Endothelial cell of umbilical vein (primary cell): ENCODE data around the gene DRD4. TPM values are rescaled to one million over a fixed set of nuclear protein-coding genes. Genes with fewer than 3 reads are reported as not detected.

Source experiments
- BruUV-seq: library from RNA; stranded (reverse); fragments of 400-500 nt; replicated peaks from 2 replicates; lab custom pipeline; 2021; lab: Mats Ljungman, UMichigan
- CTCF ChIA-PET: fragments of 300-600, 350-600 bp; sonication (Branson Sonifier 250); formaldehyde crosslinking; loops from one replicate; lab custom pipeline; 2021; ENCODE audit warnings: antibody characterized with exemption, inconsistent platforms; lab: Charles Lee
- POLR2A ChIA-PET: fragments of 300-600, 350-600 bp; sonication (Branson Sonifier 250); formaldehyde crosslinking; loops from one replicate; lab custom pipeline; 2021; ENCODE audit warnings: antibody characterized with exemption, inconsistent platforms; lab: Charles Lee
- DNase-seq: peaks from one replicate; pipeline ENCODE4 v3.0.0-alpha.2; 2011; ENCODE audit warnings: low read depth, low spot score
- FAIRE-seq: peaks from 2 replicates; lab custom pipeline; 2011; peaks lifted over from hg19 to GRCh38; lab: Jason Lieb, UNC
- H2AFZ ChIP-seq: 2 replicates; pipeline ENCODE4 v1.6.0; 2012; ENCODE audit warnings: low read depth, low read length, control low read depth, inconsistent platforms
- H3K27ac ChIP-seq: 2 replicates; pipeline ENCODE4 v1.5.1; 2011; ENCODE audit warnings: low read depth, mild to moderate bottlenecking, control low read depth, low read length, moderate library complexity; ENCODE audit not compliant: insufficient read depth
- H3K27me3 ChIP-seq, 2 experiments: 2 replicates each; pipeline versions ENCODE4 v1.6.0 to v1.6.1; 2011; ENCODE audit warnings: low read length in 2 of 2, mixed read lengths in 1 of 2; ENCODE audit not compliant: control insufficient read depth in 2 of 2, insufficient read depth in 2 of 2
- H3K36me3 ChIP-seq, 2 experiments: 2 replicates in 1 of 2; 3 replicates in 1 of 2; pipeline ENCODE4 v1.5.1; 2011; ENCODE audit warnings: low read length in 2 of 2, mild to moderate bottlenecking in 1 of 2, moderate library complexity in 1 of 2; ENCODE audit not compliant: control insufficient read depth in 2 of 2, insufficient read depth in 2 of 2; ENCODE audit errors: extremely low read depth in 1 of 2
- H3K4me1 ChIP-seq: 3 replicates; pipeline ENCODE4 v1.5.1; 2011; ENCODE audit warnings: mild to moderate bottlenecking, low read length; ENCODE audit not compliant: control insufficient read depth, insufficient read depth; ENCODE audit errors: extremely low read depth
- H3K4me2 ChIP-seq: 2 replicates; pipeline ENCODE4 v1.6.1; 2011; ENCODE audit warnings: low read length, control low read depth, mixed read lengths; ENCODE audit not compliant: insufficient read depth
- H3K4me3 ChIP-seq, 3 experiments: fragments of 200-600 bp in 1 of 3; sonication (generic), shearing (Covaris generic) in 1 of 3; replicated peaks in 1 of 3; 2 replicates each; pipeline ENCODE4 v1.5.1; 2011 to 2016; ENCODE audit warnings: control low read depth in 3 of 3, low read length in 3 of 3, mild to moderate bottlenecking in 2 of 3, inconsistent platforms in 1 of 3, low read depth in 1 of 3, moderate library complexity in 1 of 3; ENCODE audit not compliant: insufficient read depth in 1 of 3
- H3K79me2 ChIP-seq: 2 replicates; pipeline ENCODE4 v1.6.0; 2012; ENCODE audit warnings: low read length, inconsistent platforms; ENCODE audit not compliant: control insufficient read depth, insufficient read depth
- H3K9ac ChIP-seq: replicated peaks from 2 replicates; pipeline ENCODE3; 2011; ENCODE audit warnings: low read length, control low read depth; ENCODE audit not compliant: insufficient read depth; ENCODE audit errors: extremely low read depth
- H3K9me1 ChIP-seq: replicated peaks from 3 replicates; pipeline ENCODE4 v1.6.0; 2011; ENCODE audit warnings: mild to moderate bottlenecking, low read length; ENCODE audit not compliant: control insufficient read depth, insufficient read depth; ENCODE audit errors: extremely low read depth
- H3K9me3 ChIP-seq: replicated peaks from 2 replicates; pipeline ENCODE4 v1.5.1; 2012; ENCODE audit warnings: low read length, inconsistent platforms; ENCODE audit not compliant: control insufficient read depth, insufficient read depth
- H4K20me1 ChIP-seq: replicated peaks from 2 replicates; pipeline ENCODE3; 2011; ENCODE audit warnings: mild to moderate bottlenecking, low read length; ENCODE audit not compliant: control insufficient read depth, insufficient read depth; ENCODE audit errors: extremely low read depth
- CTCF ChIP-seq, 2 donors: IDR thresholded peaks; 1 replicate in 1 of 2; 2 replicates in 1 of 2; pipeline ENCODE4 v1.5.1; 2011; ENCODE audit warnings: low read length in 2 of 2, mild to moderate bottlenecking in 2 of 2, moderate library complexity in 2 of 2, control low read depth in 1 of 2, inconsistent platforms in 1 of 2, low read depth in 1 of 2; ENCODE audit not compliant: insufficient read depth in 1 of 2; ENCODE audit errors: extremely low read depth in 1 of 2
- EZH2 ChIP-seq: IDR thresholded peaks from 2 replicates; pipeline ENCODE4 v1.6.1; 2012; ENCODE audit warnings: borderline replicate concordance, low read depth, mild to moderate bottlenecking, moderate library complexity, low read length, inconsistent platforms; ENCODE audit not compliant: severe bottlenecking
- FOS ChIP-seq: IDR thresholded peaks from 2 replicates; pipeline ENCODE4 v1.6.1; 2011; ENCODE audit warnings: mild to moderate bottlenecking, low read length, moderate library complexity, borderline replicate concordance; ENCODE audit not compliant: insufficient read depth
- GATA2 ChIP-seq: IDR thresholded peaks from 2 replicates; pipeline ENCODE4 v1.7.0; 2011; ENCODE audit warnings: low read depth, mild to moderate bottlenecking, moderate library complexity, mixed read lengths, low read length; ENCODE audit not compliant: insufficient read length, insufficient read depth
- JUN ChIP-seq: IDR thresholded peaks from 2 replicates; pipeline ENCODE4 v1.6.1; 2011; ENCODE audit warnings: borderline replicate concordance, low read depth; ENCODE audit not compliant: insufficient read length, insufficient read depth
- MYC ChIP-seq: IDR thresholded peaks from one replicate; pipeline ENCODE4 v1.6.1; 2011; ENCODE audit warnings: mild to moderate bottlenecking, low read depth, low read length
- POLR2A ChIP-seq: IDR thresholded peaks from 2 replicates; pipeline ENCODE4 v1.6.1; 2012; ENCODE audit warnings: low read depth, mild to moderate bottlenecking, control low read depth, low read length
- POLR2AphosphoS5 ChIP-seq: IDR thresholded peaks from 2 replicates; pipeline ENCODE4 v1.6.1; 2012; ENCODE audit warnings: low read depth, mild to moderate bottlenecking, control low read depth, low read length, moderate library complexity; ENCODE audit not compliant: insufficient read depth
- dilution Hi-C: fragments of 300-500 bp; cut with MboI; formaldehyde crosslinking; loops from one replicate; pipeline ENCODE4 v1.15.0; 2019; ENCODE audit warnings: low sequenced_read_pairs; ENCODE audit not compliant: extremely low pct_ligation_motif_present
- intact Hi-C: fragments of 100-400 bp; cut with micrococcal nuclease; formaldehyde crosslinking; loops from one replicate; pipeline ENCODE4 v1.10.0; 2022
- polyA plus RNA-seq, 4 experiments: library from polyadenylated mRNA; depleted of rRNA in 3 of 4; stranded (reverse) in 3 of 4; unstranded in 1 of 4; fragments of >200 nt; gene quantifications; 2 replicates each; pipeline versions ENCODE4 v1.2.1 to v1.2.3, GENCODE V29; 2011 to 2012; ENCODE audit warnings: missing spikeins in 1 of 4
- total RNA-seq: library from RNA; stranded (reverse); gene quantifications from 2 replicates; pipeline ENCODE4 v1.2.3, GENCODE V29; 2021
- TF ChIP-seq, protein P1 (sequence below): IDR thresholded peaks from 2 replicates; pipeline ENCODE4 v1.6.1; 2011; ENCODE audit not compliant: insufficient read depth, insufficient read length

DRD4 gene
- total and polyA plus RNA-seq, 2 donors (not counting 3 experiments of a cell fraction or from before 2014, with no cell fraction given): 0.24 TPM; not detected in 1

DNA sequence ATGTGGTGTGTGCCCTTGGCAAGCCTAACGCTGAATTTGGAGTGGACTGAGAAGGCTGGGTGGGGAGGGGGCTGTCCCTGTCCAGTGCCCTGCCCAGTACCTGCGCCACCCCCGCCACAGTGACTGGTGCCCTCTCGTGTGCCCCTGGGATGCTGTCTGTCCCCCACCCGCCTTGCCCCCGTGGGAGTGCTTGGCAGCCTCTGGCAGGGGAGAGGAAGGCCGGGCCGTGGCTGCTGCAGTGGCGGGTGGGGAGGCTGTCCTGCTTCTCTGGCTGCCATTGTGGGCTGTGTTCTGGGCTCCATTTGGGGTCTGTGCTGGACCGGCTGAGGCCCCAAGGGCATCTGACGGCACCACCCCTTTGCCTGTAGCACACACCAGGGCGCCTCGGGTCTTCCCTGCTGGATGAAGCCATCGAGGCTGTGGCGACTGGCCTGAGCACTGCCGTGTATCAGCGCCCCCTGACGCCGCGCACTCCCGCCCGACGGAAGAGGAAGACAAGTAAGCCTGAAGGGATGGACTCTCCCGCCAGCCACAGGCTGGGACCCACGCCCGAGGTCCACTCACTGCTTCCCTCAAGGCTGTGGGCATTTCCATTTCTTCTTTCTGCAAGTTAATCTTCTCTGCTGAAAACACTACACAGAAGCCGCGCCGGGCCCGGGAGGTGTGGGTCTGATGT, 38.9 kb upstream of the DRD4 start:
- DNase-seq (no peak), FAIRE-seq (no peak)
- Histone ChIP-seq H3K9ac (no peak overlapping the region), H3K79me2 (no peaks in the 10 kb centered on the region), H4K20me1 (no peaks in the 10 kb centered on the region), H3K36me3 (peaks cover 23 to 55% of the 10 kb centered on the region in 2 experiments), H3K9me3 (no peaks in the 10 kb centered on the region), H3K27me3 (no peaks in the 10 kb centered on the region), H3K4me3 (no peak overlapping the region), H2AFZ (no peak overlapping the region), H3K9me1 (no peaks in the 10 kb centered on the region), H3K4me2 (no peak overlapping the region), H3K27ac (no peak overlapping the region), H3K4me1 (no peaks in the 10 kb centered on the region)
- dilution Hi-C loops: no loop called here
- ChIA-PET CTCF (no interaction called here), POLR2A (no interaction called here)
- intact Hi-C loops: no loop called here
- no TSS peak for BruUV-seq
- TF ChIP-seq MYC (no peak), GATA2 (no peak), POLR2A (no peak), JUN (no peak), POLR2AphosphoS5 (no peak), CTCF (IDR thresholded peaks at IDR 0.05; ENCODE audit: extremely low read depth in 1 of 2, insufficient read depth in 1 of 2, low read depth in 1 of 2, low read length in 2 of 2) (no peak), EZH2 (no peak), FOS (no peak)
- TF ChIP-seq, protein P1, sequence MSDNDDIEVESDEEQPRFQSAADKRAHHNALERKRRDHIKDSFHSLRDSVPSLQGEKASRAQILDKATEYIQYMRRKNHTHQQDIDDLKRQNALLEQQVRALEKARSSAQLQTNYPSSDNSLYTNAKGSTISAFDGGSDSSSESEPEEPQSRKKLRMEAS: no peak
